Spleen (tissue), 7 donors: ENCODE measurements around the gene FHAD1.

Experiments
- CTCF ChIP-seq, 11 experiments: fragments of 200-600 bp in 7 of 11; fragments of 450-650 bp in 4 of 11; sonication (generic) in 4 of 11; IDR thresholded peaks in 8 of 11; conservative IDR thresholded peaks in 3 of 11; 1 replicate in 7 of 11; 2 replicates in 4 of 11; pipeline versions ENCODE4 v1.4.0 to v1.8.0; 2016 to 2021; ENCODE audit warnings: antibody characterized with exemption in 11 of 11, inconsistent platforms in 4 of 11, mild to moderate bottlenecking in 1 of 11
- POLR2A ChIP-seq, 3 donors: fragments of 450-650 bp; IDR thresholded peaks; one replicate each; pipeline ENCODE4 v1.5.1; 2017; ENCODE audit warnings: antibody characterized with exemption in 3 of 3, mild to moderate bottlenecking in 1 of 3
- POLR2AphosphoS5 ChIP-seq, 3 donors: sonication (generic); formaldehyde crosslinking; IDR thresholded peaks; one replicate each; pipeline ENCODE4 v1.5.1; 2017; ENCODE audit warnings: antibody characterized with exemption in 3 of 3
- donor health status: DM: no; HTN: no; CAD: no; lungs with moderate emphysema.
- donor health status: DM: no; HTN: no; CAD: no.
- donor health status: DM: no; HTN: no; CAD: no.

GRCh38 chr1:15401391-15402055 is 154.5 kb downstream of the FHAD1 start:
- TF ChIP-seq CTCF (IDR thresholded peaks at IDR 0.05 in 8 of 11, conservative IDR thresholded peaks at IDR 0.05 in 3 of 11) (no peak), POLR2AphosphoS5 (IDR thresholded peaks at IDR 0.05) (no peak), POLR2A (IDR thresholded peaks at IDR 0.05) (no peak)
